Measurements from ENCODE around the gene VSX2.

DNA sequence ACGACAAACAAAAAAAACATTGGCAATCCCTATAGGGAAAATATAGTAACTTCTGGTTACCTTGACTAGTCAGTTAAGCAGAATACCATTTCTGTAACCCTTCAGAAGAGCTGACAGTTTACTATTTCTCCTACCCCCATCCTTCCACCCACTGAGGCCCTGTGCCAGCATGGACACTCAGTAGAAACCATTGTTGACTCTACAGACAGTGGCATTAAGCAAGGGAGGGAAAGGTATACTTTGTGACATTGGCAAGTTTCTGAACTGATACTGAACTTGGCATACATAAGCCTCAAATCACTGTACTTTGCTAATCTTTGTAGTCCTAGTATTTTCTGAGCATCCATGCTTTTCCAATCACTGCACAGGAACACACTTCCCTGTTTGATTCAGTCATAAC lies 33.4 kb upstream of the VSX2 start:
- TF ChIP-seq, protein P1, sequence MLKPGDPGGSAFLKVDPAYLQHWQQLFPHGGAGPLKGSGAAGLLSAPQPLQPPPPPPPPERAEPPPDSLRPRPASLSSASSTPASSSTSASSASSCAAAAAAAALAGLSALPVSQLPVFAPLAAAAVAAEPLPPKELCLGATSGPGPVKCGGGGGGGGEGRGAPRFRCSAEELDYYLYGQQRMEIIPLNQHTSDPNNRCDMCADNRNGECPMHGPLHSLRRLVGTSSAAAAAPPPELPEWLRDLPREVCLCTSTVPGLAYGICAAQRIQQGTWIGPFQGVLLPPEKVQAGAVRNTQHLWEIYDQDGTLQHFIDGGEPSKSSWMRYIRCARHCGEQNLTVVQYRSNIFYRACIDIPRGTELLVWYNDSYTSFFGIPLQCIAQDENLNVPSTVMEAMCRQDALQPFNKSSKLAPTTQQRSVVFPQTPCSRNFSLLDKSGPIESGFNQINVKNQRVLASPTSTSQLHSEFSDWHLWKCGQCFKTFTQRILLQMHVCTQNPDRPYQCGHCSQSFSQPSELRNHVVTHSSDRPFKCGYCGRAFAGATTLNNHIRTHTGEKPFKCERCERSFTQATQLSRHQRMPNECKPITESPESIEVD (tag by site-specific recombination; IDR thresholded peaks at IDR 0.05), result no peak
- TF ChIP-seq OVOL3 (tag by site-specific recombination; IDR thresholded peaks at IDR 0.05), result no peak
